GM18951 (cell line): Measurements from ENCODE around the gene NEUROG1.

ENCODE experiments used
- POLR2A ChIP-seq: IDR thresholded peaks from 4 replicates; pipeline ENCODE4 v1.6.1; 2011; ENCODE audit warnings: mild to moderate bottlenecking; ENCODE audit not compliant: insufficient read length, insufficient read depth; ENCODE audit errors: extremely low read depth
- in situ Hi-C: fragments of 300-500 bp; cut with MboI; formaldehyde crosslinking; loops from one replicate; pipeline ENCODE4 v1.12.0; 2022; ENCODE audit warnings: low sequenced_read_pairs, mixed read lengths, inconsistent platforms; ENCODE audit not compliant: unreplicated experiment

Gene NEUROG1

DNA sequence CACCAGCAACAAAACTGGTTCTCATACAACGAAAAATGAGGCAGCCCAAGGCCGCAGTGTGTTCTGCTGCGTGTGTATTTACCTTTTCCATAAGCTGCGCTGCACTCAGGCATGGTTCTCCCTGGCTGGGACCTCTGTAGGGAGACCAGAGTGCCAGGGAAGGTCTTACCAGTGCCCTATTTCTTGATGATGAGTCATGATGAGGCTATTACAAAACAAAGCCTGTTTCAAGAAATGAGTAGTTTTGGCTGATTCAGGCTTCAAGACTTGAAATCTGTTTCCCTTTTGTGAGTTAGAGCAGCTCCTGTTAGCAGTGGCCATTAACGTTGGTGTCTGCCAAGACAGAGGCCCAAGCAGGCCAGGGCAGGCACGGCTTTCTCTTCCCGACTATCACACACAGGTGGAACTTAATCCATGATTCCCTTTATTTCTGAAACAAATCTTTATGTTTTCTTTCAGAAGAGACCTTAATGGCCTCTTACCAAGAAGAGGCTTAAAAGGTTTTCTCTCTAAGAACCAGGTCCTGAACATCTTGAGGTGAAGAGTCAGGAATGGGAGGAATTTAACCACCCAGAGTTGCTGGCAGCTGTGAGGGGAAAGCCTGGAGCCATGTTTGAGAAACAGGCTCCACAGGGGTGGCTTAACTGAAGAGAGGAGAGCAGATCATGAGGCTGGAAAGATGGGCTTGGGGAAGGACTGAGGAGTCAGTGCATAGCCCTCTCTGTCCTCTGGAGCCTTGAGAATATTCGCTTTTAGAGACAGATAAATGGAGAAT lies 42.2 kb downstream of the NEUROG1 start:
- in situ Hi-C loops: no loop called here
- TF ChIP-seq POLR2A: no peak

DNA sequence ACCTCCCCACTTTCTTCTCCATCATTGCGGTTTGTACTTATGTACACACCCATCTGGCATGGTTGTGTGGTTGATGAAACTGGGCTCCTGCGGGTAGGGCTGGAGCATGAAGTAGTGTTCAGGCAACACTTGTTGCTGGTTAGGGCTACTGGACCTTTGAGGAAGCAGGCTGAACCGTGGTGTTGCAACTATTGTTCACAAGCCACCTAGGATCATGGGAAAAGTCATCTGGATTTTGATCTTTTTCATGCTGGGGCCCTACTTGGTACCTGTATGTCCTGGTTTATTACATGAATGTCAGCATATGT lies 43.5 kb downstream of the NEUROG1 start:
- in situ Hi-C loops: no loop called here
- no peak for TF ChIP-seq POLR2A

DNA sequence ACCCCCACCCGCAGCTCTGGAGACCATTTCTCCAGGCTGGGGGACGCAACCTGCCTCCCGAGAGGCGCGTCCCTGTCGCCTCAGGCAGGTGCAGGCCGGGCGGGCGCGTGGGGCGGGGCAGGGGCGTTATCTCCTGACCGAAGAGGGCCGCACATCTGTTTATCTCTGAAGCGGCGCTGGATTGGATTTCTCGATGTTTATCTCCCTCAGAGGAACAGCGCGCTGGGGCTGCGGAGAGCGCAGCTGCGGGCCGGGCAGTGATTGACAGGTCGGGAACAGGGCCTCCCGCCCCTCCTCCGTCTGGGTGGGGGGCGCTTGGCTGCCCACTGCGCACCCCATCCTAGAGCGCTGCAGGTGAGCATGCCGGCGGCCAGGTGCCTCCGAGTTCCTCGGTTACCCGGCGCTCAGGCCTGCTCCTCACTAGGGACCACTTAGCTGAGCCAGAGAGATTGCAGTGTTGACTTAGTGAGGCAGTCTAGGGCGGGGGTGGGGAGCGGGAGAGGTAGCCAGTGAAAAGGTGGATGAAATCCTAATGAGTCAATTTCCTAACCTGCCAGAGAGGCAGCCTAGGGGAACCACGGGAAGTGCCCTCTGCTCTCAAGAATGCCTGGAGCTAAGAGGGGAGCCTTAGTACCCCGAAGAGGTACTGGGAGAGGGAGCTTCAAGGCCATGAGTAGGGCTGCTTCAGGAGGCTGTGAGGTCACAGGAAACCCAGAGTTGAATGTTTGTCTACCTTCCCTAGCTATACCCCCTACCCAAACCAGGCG lies 44.0 kb downstream of the NEUROG1 start:
- in situ Hi-C loops: no loop called here
- TF ChIP-seq POLR2A: no peak

DNA sequence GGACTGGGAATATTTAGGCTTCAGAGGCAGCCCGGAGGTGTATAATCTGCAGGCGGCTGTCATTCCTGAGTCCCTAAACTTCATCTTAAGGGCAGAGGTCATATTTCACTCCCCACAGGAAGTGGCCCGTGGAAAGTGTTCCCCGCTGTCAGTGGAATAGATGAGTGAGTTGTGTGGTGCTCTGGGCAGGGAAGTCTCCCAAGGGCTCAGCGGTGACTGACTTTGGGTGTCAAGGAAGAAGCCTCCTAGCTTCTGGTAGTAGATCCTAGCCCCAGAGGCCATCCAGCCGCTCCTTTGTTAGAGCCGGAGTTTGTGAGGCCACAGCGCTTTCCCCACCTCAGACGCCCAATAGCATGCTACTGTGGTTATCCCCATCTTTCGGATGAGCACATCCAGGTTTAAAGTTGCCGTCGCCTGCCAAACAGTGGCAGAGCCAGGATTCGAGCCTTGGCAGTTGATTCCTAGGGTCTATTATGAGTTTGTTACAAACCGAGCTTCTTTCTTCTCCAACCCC lies 44.7 kb downstream of the NEUROG1 start:
- in situ Hi-C loops: no loop called here
- no peak for TF ChIP-seq POLR2A

DNA sequence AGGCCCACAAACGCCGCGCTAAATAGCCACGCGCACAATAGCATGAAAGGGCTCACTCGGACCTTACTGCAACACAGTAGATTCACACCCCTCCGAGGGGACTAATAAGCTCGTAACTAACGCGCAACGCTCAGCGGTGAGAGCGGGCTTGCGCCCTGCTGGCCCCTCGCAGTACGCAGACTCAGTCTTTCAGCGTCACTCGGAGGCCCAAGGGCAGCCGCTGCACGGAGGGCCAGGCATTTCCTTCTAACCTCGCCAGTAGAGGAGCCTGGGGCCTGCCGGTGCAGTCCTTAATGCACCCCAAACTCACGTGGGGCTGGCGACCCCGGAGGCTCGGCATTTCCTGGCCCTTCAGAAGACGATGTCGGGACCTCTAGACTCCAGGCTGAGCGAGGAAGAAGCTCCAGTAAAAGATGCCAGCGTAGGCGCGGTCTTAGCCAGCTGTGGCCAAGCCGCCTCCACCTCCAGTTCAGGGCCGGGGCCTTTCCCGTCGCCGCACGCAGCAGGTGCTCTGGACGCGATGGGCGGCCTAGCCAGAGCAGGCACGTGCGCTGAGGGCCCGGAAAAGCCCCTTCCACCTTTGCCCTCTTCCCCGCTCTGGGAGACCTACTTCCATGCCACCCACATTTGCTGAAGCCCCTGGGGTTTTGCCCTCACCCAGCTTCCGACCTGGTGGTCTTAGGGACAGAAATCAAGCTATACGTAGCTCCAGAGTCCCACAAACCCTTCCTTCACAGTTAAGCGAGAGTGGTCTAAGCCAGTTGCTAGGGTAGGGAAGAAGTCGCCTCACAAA lies 45.3 kb downstream of the NEUROG1 start:
- in situ Hi-C loops: no loop called here
- TF ChIP-seq POLR2A: no peak

DNA sequence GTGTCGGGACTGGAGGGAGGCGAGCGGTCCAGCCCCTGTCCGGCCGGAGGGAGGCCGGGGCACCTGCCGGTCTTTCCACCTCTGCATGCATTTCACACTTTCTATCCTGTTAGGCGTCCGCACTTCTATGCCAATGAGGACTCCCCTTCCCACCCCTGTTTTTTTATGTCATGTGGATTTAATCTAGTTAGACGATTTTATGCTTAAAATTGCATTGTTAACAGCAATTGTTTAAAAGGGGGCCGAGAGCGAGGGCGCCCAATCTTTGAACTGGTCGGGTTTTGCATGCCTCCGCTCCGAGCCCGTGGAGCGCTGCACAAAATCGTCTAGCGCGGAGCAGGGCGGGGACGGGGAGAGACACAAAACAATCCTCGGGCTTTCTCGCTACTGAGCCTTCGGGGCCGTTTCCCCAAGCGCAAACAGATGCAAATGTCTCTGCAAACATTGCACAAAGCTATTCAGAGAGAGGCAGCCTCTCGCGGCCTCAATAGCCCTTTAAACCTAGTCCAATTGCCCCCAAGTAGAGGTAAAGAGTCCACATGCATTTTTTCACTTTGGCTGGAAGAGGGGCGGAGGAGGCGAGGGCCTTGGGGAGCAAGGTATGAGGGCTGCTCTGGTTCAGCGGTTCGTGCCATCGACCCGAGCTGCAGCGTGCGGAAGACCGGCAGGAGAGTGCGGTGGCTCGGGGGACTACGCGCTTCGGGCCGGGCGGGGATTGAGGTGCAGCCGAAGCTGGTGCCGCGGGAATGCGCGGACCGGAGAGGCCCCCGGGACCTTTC lies 46.1 kb downstream of the NEUROG1 start:
- in situ Hi-C loops: no loop called here

DNA sequence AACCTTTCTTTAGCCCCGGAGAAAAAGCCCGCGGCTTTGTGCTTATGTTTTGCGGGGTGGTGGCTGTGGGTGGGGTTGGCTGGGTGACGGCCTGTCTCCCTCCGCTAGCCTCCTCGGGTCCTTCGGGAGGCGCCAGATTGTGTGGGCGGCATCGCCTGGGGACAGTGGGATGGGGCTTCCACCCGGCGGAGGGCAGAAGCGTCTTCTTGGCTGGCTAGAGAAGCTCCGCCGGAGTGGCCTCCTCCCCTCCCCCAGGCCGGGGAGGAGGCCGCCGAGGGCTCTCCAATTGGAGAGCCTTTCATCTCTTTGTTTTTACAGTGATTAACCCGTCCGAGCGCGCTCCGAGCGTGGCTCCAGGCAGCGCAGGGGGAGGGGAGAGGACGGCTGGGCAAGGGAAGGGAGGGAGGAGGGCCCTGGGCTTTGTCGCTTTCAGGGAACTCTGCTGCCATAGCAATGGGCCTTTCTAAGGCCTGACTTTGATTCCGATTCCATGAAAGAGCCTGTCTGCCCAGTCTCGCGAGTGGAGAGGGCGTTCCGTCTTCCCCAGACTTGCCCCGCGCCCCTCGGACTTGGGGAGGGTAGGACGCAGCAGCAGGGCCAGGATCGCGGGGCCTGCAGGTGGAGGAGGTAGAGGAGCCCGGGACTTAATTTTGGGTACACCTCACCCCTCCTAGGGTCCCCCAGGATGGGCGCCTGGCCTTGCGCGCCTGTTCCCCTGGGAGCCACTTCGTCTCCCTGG lies 46.9 kb downstream of the NEUROG1 start:
- in situ Hi-C loops: no loop called here
- no peak for TF ChIP-seq POLR2A

More for the DNA sequence above, 46.1 kb downstream of the NEUROG1 start:
- no peak for TF ChIP-seq POLR2A

DNA sequence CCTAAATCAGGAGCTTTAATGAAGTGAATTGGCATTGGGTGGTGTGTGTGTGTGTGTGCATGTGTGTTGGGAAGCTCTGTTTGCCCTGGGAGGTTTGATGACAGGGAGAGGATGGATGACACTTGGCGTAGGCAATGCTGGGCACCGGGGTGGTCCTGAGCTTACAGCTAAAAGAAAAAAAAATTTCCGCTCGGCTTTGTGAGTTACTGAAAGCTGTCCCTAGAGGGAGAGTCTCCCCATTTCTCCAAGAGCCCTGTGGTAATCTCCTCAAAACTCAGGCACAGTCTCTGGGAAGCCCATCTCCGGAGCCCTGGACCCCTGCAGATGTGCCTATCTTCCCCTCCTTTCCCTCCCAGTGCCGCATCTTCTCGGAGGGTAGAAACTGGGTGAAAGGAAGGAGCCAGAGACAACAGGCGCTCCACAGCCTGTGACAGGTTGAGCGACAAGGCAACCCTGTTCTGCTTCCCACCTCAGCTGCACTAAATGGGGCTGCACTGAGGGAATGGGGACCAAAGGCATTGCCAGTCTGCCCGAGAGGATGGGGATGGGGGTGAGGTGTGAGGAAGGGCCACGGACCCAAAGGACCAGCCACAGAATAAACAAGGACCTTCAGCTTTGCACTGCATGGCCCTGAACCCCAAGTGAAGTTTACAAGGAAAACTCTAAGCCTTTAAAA lies 47.8 kb downstream of the NEUROG1 start:
- in situ Hi-C loops: no loop called here

DNA sequence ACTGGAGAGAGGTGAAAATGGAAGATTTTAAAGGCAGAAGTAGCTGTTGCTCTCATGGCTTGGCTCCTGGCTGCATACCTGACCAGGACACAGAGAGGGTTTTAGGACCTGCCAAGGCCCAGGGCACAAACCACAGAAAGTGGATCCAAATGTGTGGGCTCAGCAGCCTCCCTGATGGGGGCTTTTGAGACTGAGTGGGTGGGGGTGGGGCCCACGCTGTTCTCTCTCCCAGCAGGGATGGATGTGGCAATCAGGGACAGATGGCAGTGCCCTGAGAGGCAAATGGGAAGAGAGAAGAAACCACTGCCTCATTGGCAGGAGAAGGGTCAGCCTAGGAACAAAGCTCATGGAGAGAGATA lies 48.7 kb downstream of the NEUROG1 start:
- TF ChIP-seq POLR2A: no peak
- in situ Hi-C loops: no loop called here

More for the DNA sequence above, 47.8 kb downstream of the NEUROG1 start:
- no peak for TF ChIP-seq POLR2A

DNA sequence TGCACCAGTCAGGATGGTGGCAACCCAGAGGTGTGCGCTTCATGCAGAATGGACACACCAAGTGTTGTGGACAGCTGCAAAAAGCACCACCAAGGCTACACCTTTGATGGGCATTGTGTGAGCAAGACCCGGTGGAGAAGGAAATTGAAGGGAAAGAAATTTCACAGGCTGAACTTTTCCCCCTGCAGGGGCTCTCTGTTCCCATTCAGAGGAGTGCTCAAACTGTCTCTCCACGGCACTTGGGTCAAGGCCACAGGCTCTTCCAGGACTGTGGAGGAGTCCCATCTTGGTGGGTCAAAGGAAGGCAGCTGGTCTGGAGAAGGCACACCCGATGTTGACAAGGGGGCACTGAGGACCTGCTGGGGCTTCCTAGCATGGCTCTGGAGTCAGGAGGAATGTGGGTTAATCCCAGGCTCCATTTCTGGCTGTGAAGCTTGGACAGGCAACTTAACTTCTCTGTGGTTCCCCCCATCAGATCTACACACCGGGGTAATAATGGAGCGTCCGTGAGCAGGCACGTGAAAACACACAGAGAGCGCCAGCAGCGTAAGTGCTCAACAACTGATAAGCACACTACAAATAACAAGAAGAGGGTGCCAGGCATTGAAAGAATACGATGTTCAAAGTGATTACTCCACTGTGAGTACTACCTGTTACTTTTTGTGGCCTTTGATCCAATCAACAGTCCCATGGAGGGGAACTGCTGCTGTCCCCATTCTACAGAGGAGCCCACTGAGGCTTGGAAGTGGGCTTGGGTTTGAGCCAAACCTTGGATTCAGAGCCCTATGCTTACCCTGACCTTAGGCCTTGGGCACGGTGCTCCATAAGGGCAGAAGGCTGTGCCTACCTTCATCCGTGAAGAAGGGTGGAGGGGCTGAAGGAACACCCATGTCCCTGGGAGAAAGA lies 49.4 kb downstream of the NEUROG1 start:
- in situ Hi-C loops: no loop called here
- TF ChIP-seq POLR2A: no peak

DNA sequence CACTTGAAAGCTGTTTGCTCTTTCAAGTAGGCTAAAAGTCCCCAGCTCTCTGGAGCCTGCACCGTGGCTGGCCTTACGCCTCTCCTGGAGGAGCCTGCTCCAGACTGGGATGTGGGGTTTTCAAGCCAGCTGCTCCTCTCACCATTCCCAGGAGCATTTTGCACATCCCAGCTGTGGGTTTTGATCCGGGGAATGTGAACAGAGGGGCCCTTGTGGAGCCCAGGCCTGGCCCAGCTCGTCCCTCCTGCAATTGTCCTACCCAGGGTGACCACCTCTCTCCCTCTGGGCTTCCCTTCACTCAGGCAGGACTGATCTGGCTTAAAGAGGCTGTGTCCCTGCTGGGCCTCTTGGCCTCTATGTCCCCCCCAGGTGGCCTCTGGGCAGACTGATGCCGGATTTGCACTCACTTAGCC lies 51.1 kb downstream of the NEUROG1 start:
- TF ChIP-seq POLR2A: no peak
- in situ Hi-C loops: no loop called here
